Fibroblast of lung (primary cell): Measurements from ENCODE around the gene PTCH2. TPM values are rescaled to one million over a fixed set of nuclear protein-coding genes. Genes with fewer than 3 reads are reported as not detected.

Source experiments
- DNase-seq, 2 donors: peaks; one replicate each; pipeline versions ENCODE4 v3.0.0 to v3.0.0-alpha.2; 2010; ENCODE audit warnings: low read depth in 2 of 2
- H2AFZ ChIP-seq: 2 replicates; pipeline ENCODE4 v1.5.1; 2012; ENCODE audit warnings: low read length, control low read depth, inconsistent platforms
- H3K27ac ChIP-seq: 2 replicates; pipeline ENCODE4 v1.5.1; 2011; ENCODE audit warnings: low read length, control low read depth; ENCODE audit not compliant: insufficient read depth
- H3K27me3 ChIP-seq: 2 replicates; pipeline ENCODE4 v1.5.1; 2011; ENCODE audit warnings: mild to moderate bottlenecking, low read length; ENCODE audit not compliant: control insufficient read depth, insufficient read depth
- H3K36me3 ChIP-seq: 2 replicates; pipeline ENCODE4 v1.5.1; 2011; ENCODE audit warnings: low read length; ENCODE audit not compliant: control insufficient read depth, insufficient read depth
- H3K4me1 ChIP-seq: 2 replicates; pipeline ENCODE4 v1.5.1; 2011; ENCODE audit warnings: low read length; ENCODE audit not compliant: control insufficient read depth, insufficient read depth; ENCODE audit errors: extremely low read depth
- H3K4me2 ChIP-seq: 2 replicates; pipeline ENCODE4 v1.5.1; 2011; ENCODE audit warnings: low read length, control low read depth; ENCODE audit not compliant: insufficient read depth; ENCODE audit errors: extremely low read depth
- H3K4me3 ChIP-seq, 4 experiments: fragments of 200-600 bp in 1 of 4; sonication (generic) in 1 of 4; replicated peaks in 1 of 4; 2 replicates each; pipeline ENCODE4 v1.5.1; 2011 to 2016; ENCODE audit warnings: low read length in 4 of 4, low read depth in 3 of 4, mild to moderate bottlenecking in 3 of 4, control low read depth in 2 of 4, inconsistent platforms in 1 of 4, mixed read lengths in 1 of 4; ENCODE audit not compliant: insufficient read depth in 1 of 4; ENCODE audit errors: control extremely low read depth in 1 of 4
- H3K79me2 ChIP-seq: 2 replicates; pipeline ENCODE4 v1.5.1; 2012; ENCODE audit warnings: mild to moderate bottlenecking, low read length, inconsistent platforms; ENCODE audit not compliant: control insufficient read depth, insufficient read depth
- H3K9ac ChIP-seq: 2 replicates; pipeline ENCODE4 v1.5.1; 2011; ENCODE audit warnings: mild to moderate bottlenecking, low read length, control low read depth; ENCODE audit not compliant: insufficient read depth
- H3K9me3 ChIP-seq: 2 replicates; pipeline ENCODE4 v1.5.1; 2012; ENCODE audit warnings: low read depth, low read length; ENCODE audit not compliant: control insufficient read depth, insufficient read depth
- H4K20me1 ChIP-seq: 2 replicates; pipeline ENCODE4 v1.5.1; 2011; ENCODE audit warnings: low read length; ENCODE audit not compliant: control insufficient read depth, insufficient read depth; ENCODE audit errors: extremely low read depth
- EZH2 ChIP-seq: IDR thresholded peaks from 2 replicates; pipeline ENCODE4 v1.5.1; 2012; ENCODE audit warnings: low read length, control low read depth, mild to moderate bottlenecking; ENCODE audit errors: missing control alignments
- polyA plus RNA-seq, 2 donors: library from polyadenylated mRNA; depleted of rRNA in 1 of 2; stranded (reverse) in 1 of 2; unstranded in 1 of 2; fragments of >200 nt; gene quantifications; 2 replicates each; pipeline ENCODE4 v1.2.1, GENCODE V29; 2011 to 2012; ENCODE audit warnings: missing spikeins in 1 of 2
- total RNA-seq: library from RNA; depleted of rRNA; stranded (reverse); fragments of >200 nt; gene quantifications from 2 replicates; pipeline ENCODE4 v1.2.1, GENCODE V29; 2014
- TF ChIP-seq, protein P1 (sequence below), 2 donors: IDR thresholded peaks in 1 of 2; conservative IDR thresholded peaks in 1 of 2; 1 replicate in 1 of 2; 2 replicates in 1 of 2; pipeline ENCODE4 v1.5.1; 2011 to 2012; ENCODE audit warnings: low read length in 2 of 2, control low read depth in 1 of 2, inconsistent platforms in 1 of 2, low read depth in 1 of 2, mild to moderate bottlenecking in 1 of 2

PTCH2 gene
- total and polyA plus RNA-seq, 2 donors (not counting 1 experiment from before 2014, with no cell fraction given): 0.15 to 0.50 TPM

DNA sequence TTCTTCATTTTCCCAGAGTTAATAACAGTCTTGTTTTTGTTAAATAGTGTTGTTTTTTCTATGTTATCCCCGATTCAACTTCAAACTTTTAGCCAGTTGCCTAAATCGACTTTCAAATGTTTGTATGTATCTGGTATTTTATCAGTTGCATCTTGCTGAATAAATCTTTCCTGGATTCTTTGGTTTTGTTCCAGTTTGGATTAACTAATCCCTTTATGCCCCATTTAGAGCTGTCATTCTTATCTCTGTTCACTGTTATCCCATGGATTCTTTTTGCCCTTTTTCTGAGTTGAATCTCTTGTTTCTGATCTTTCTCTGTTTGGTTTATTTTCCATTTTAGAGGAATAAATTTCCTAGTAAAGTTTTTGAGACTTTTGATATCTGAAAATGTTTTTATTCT is 31.1 kb upstream of the PTCH2 start:
- no peaks in the 10 kb centered on the region for H4K20me1 ChIP-seq
- no peak overlapping the region for H2AFZ ChIP-seq
- no peak overlapping the region for H3K27ac ChIP-seq
- H3K4me2 ChIP-seq: no peak overlapping the region
- peaks cover 5% of the 10 kb centered on the region for H3K36me3 ChIP-seq
- H3K9me3 ChIP-seq: no peaks in the 10 kb centered on the region
- H3K4me1 ChIP-seq: no peaks in the 10 kb centered on the region
- TF ChIP-seq, protein P1, sequence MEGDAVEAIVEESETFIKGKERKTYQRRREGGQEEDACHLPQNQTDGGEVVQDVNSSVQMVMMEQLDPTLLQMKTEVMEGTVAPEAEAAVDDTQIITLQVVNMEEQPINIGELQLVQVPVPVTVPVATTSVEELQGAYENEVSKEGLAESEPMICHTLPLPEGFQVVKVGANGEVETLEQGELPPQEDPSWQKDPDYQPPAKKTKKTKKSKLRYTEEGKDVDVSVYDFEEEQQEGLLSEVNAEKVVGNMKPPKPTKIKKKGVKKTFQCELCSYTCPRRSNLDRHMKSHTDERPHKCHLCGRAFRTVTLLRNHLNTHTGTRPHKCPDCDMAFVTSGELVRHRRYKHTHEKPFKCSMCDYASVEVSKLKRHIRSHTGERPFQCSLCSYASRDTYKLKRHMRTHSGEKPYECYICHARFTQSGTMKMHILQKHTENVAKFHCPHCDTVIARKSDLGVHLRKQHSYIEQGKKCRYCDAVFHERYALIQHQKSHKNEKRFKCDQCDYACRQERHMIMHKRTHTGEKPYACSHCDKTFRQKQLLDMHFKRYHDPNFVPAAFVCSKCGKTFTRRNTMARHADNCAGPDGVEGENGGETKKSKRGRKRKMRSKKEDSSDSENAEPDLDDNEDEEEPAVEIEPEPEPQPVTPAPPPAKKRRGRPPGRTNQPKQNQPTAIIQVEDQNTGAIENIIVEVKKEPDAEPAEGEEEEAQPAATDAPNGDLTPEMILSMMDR (conservative IDR thresholded peaks at IDR 0.05 in 1 of 2, IDR thresholded peaks at IDR 0.05 in 1 of 2; ENCODE audit: low read depth in 1 of 2, low read length in 2 of 2): no peak
- no peak for TF ChIP-seq EZH2
- DNase-seq: no peak
- H3K79me2 ChIP-seq: no peaks in the 10 kb centered on the region
- no peak overlapping the region for H3K9ac ChIP-seq
- no peaks in the 10 kb centered on the region for H3K27me3 ChIP-seq
- H3K4me3 ChIP-seq: no peak overlapping the region

DNA sequence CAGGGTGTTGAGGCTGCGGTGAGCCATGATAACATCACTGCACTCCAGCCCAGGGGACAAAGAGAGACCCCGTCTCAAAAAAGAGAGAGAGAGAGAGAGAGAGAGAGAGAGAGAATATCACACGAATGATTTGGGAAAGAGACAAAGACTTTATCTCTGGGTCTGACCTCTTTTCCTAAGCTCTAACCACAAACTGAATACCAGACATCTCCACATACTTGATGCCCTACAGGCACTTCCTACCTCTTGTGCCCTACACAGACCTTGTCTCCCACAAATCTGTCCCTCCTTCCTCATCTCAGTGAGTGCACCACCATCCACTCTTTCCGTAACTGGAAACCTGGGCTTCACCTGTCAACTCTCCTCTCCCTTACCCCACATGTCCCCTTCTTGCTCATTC is 27.0 kb upstream of the PTCH2 start:
- Histone ChIP-seq H3K36me3 (peaks cover 4% of the 10 kb centered on the region), H3K4me3 (no peak overlapping the region), H4K20me1 (no peaks in the 10 kb centered on the region), H3K27me3 (no peaks in the 10 kb centered on the region), H3K9me3 (no peaks in the 10 kb centered on the region), H3K79me2 (no peaks in the 10 kb centered on the region), H3K27ac (no peak overlapping the region), H2AFZ (no peak overlapping the region), H3K9ac (no peak overlapping the region), H3K4me2 (no peak overlapping the region), H3K4me1 (no peaks in the 10 kb centered on the region)
- no peak for DNase-seq
- TF ChIP-seq, protein P1 (conservative IDR thresholded peaks at IDR 0.05 in 1 of 2, IDR thresholded peaks at IDR 0.05 in 1 of 2; ENCODE audit: low read depth in 1 of 2, low read length in 2 of 2): no peak
- TF ChIP-seq EZH2: no peak

DNA sequence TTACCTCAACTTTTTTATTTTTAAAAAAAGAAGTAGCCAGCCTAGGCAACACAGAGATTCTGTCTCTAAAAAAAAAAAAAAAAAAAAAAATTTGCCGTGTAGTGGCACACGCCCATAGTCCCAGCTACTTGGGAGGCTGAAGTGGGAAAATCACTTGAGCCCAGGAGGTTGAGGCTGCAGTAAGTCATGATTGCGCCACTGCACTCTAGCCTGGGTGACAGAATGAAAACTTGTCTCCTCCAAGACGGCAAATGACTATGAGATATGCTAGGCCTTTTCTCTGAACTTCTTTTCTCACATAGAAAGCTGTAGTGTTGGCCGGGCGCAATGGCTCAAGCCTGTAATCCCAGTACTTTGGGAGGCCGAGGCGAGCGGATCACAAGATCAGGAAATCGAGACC is 24.7 kb upstream of the PTCH2 start:
- H3K4me3 ChIP-seq: no peak overlapping the region
- TF ChIP-seq, protein P1 (conservative IDR thresholded peaks at IDR 0.05 in 1 of 2, IDR thresholded peaks at IDR 0.05 in 1 of 2; ENCODE audit: low read depth in 1 of 2, low read length in 2 of 2): no peak
- no peak for TF ChIP-seq EZH2
- H4K20me1 ChIP-seq: no peaks in the 10 kb centered on the region
- no peak overlapping the region for H3K9ac ChIP-seq
- no peaks in the 10 kb centered on the region for H3K4me1 ChIP-seq
- H2AFZ ChIP-seq: no peak overlapping the region
- H3K27ac ChIP-seq: no peak overlapping the region
- H3K4me2 ChIP-seq: no peak overlapping the region
- H3K79me2 ChIP-seq: no peaks in the 10 kb centered on the region
- no peaks in the 10 kb centered on the region for H3K9me3 ChIP-seq
- no peaks in the 10 kb centered on the region for H3K27me3 ChIP-seq
- peaks cover 2% of the 10 kb centered on the region for H3K36me3 ChIP-seq
- no peak for DNase-seq
